HCT116 (cell line): ENCODE measurements around the gene TAF4B.

Experiments used
- CTCF ChIP-seq, 3 experiments: fragments of 200-600 bp in 1 of 3; sonication (generic) in 1 of 3; IDR thresholded peaks in 2 of 3; conservative IDR thresholded peaks in 1 of 3; 2 replicates each; pipeline ENCODE4 v1.5.1; 2012 to 2017; ENCODE audit warnings: low read depth in 2 of 3, low read length in 2 of 3, antibody characterized with exemption in 1 of 3, borderline replicate concordance in 1 of 3, control low read depth in 1 of 3, mild to moderate bottlenecking in 1 of 3, mixed read lengths in 1 of 3, mixed run types in 1 of 3, moderate library complexity in 1 of 3; ENCODE audit not compliant: insufficient read depth in 1 of 3
- EZH2phosphoT487 ChIP-seq: fragments of 200-600 bp; IDR thresholded peaks from 2 replicates; pipeline ENCODE4 v1.6.1; 2018; ENCODE audit warnings: antibody characterized with exemption, borderline replicate concordance
- RAD21 ChIP-seq: IDR thresholded peaks from 2 replicates; pipeline ENCODE4 v1.6.1; 2012; ENCODE audit warnings: low read depth, mild to moderate bottlenecking

GRCh38 chr18:26335571-26336487 lies 109.6 kb downstream of the TAF4B start:
- TF ChIP-seq CTCF (IDR thresholded peaks at IDR 0.05 in 2 of 3, conservative IDR thresholded peaks at IDR 0.05 in 1 of 3; ENCODE audit: borderline replicate concordance in 1 of 3, insufficient read depth in 1 of 3, low read depth in 2 of 3, low read length in 2 of 3) (no peak), RAD21 (no peak), EZH2phosphoT487 (no peak)
